Measurements from ENCODE around the gene KSR2.

Gene KSR2

GRCh38 chr12:118015944-118016343, 47.2 kb upstream of the KSR2 start:
- no peak overlapping the region for H3K23ac ChIP-seq (ENCODE audit: low read length in 2 of 2)
- no peak overlapping the region for H3K4ac ChIP-seq (ENCODE audit: low read depth in 1 of 2, low read length in 2 of 2)
- H4K8ac ChIP-seq (ENCODE audit: low read length): no peak overlapping the region
- H3K14ac ChIP-seq (ENCODE audit: low read length in 2 of 2): no peak overlapping the region
- no peak overlapping the region for H2BK12ac ChIP-seq (ENCODE audit: low read length in 2 of 2)
- H3K4me1 ChIP-seq (ENCODE audit: control insufficient read depth, insufficient read depth, low read depth, low read length): peaks cover 2% of the 10 kb centered on the region
- H4K91ac ChIP-seq (ENCODE audit: low read length): no peak overlapping the region
- DNase-seq: no peak
- 85% methylated on average over 5 of the region's 9 CpGs for WGBS
- no peak overlapping the region for H2AFZ ChIP-seq (ENCODE audit: low read depth, low read length)
- H3K4me3 ChIP-seq (ENCODE audit: insufficient read depth in 1 of 2, low read depth in 1 of 2, low read length in 2 of 2): peak overlapping the region in 1 of 2 experiments; percentile 92
- no peaks in the 10 kb centered on the region for H3K27me3 ChIP-seq (ENCODE audit: control insufficient read depth in 1 of 2, insufficient read depth in 1 of 2, low read length in 2 of 2)
- no peak overlapping the region for H2BK120ac ChIP-seq (ENCODE audit: low read depth, low read length)
- no peaks in the 10 kb centered on the region for H3K9me3 ChIP-seq (ENCODE audit: control insufficient read depth, low read length)
- H3K4me2 ChIP-seq (ENCODE audit: low read length, poor library complexity, severe bottlenecking): peak overlapping the region; percentile 67
- peaks cover 4 to 20% of the 10 kb centered on the region in 2 experiments for H3K36me3 ChIP-seq (ENCODE audit: control insufficient read depth in 1 of 2, insufficient read depth in 2 of 2, low read depth in 1 of 2, low read length in 2 of 2)
- H3K18ac ChIP-seq (ENCODE audit: low read depth in 1 of 2, low read length in 2 of 2): no peak overlapping the region
- H2BK5ac ChIP-seq (ENCODE audit: low read depth, low read length, poor library complexity, severe bottlenecking): no peak overlapping the region
- H3K79me1 ChIP-seq (replicated peaks; ENCODE audit: low read length, poor library complexity, severe bottlenecking): peaks cover 18% of the 10 kb centered on the region
- peak overlapping the region; percentile 93 for H3K9ac ChIP-seq (ENCODE audit: low read length)
- H3K27ac ChIP-seq (ENCODE audit: low read length, poor library complexity, severe bottlenecking): no peak overlapping the region
- no peak overlapping the region for H2AK5ac ChIP-seq (ENCODE audit: low read length, severe bottlenecking)
- no peak overlapping the region for H2BK15ac ChIP-seq (ENCODE audit: low read depth, poor library complexity, severe bottlenecking)

- Histone ChIP-seq H3K27ac (ENCODE audit: low read length, poor library complexity, severe bottlenecking) (no peak overlapping the region), H2AFZ (ENCODE audit: low read depth, low read length) (no peak overlapping the region), H4K8ac (ENCODE audit: low read length) (no peak overlapping the region), H3K9me3 (ENCODE audit: control insufficient read depth, low read length) (no peaks in the 10 kb centered on the region), H3K4ac (ENCODE audit: low read depth in 1 of 2, low read length in 2 of 2) (no peak overlapping the region), H3K23ac (ENCODE audit: low read length in 2 of 2) (no peak overlapping the region), H3K18ac (ENCODE audit: low read depth in 1 of 2, low read length in 2 of 2) (no peak overlapping the region), H3K36me3 (ENCODE audit: control insufficient read depth in 1 of 2, insufficient read depth in 2 of 2, low read depth in 1 of 2, low read length in 2 of 2) (peaks cover 4 to 14% of the 10 kb centered on the region in 2 experiments), H3K79me1 (replicated peaks; ENCODE audit: low read length, poor library complexity, severe bottlenecking) (peaks cover 18% of the 10 kb centered on the region), H3K4me2 (ENCODE audit: low read length, poor library complexity, severe bottlenecking) (no peak overlapping the region), H3K4me1 (ENCODE audit: control insufficient read depth, insufficient read depth, low read depth, low read length) (peaks cover 2% of the 10 kb centered on the region), H2BK5ac (ENCODE audit: low read depth, low read length, poor library complexity, severe bottlenecking) (no peak overlapping the region), H4K91ac (ENCODE audit: low read length) (no peak overlapping the region), H3K4me3 (ENCODE audit: insufficient read depth in 1 of 2, low read depth in 1 of 2, low read length in 2 of 2) (no peak overlapping the region), H3K14ac (ENCODE audit: low read length in 2 of 2) (no peak overlapping the region), H2BK120ac (ENCODE audit: low read depth, low read length) (no peak overlapping the region), H2BK12ac (ENCODE audit: low read length in 2 of 2) (no peak overlapping the region), H2AK5ac (ENCODE audit: low read length, severe bottlenecking) (no peak overlapping the region), H2BK15ac (ENCODE audit: low read depth, poor library complexity, severe bottlenecking) (no peak overlapping the region), H3K27me3 (ENCODE audit: control insufficient read depth in 1 of 2, insufficient read depth in 1 of 2, low read length in 2 of 2) (no peaks in the 10 kb centered on the region), H3K9ac (ENCODE audit: low read length) (no peak overlapping the region)
- 100% methylated on average over 2 of the region's 2 CpGs for whole genome bisulfite sequencing
- DNase-seq: no peak
Measured at GRCh38 chr12:118015306-118015705, 46.5 kb upstream of the KSR2 start.

GRCh38 chr12:118013283-118013682, 44.5 kb upstream of the KSR2 start:
- H2BK15ac ChIP-seq (ENCODE audit: low read depth, poor library complexity, severe bottlenecking): no peak overlapping the region
- H3K27ac ChIP-seq (ENCODE audit: low read length, poor library complexity, severe bottlenecking): no peak overlapping the region
- H3K27me3 ChIP-seq (ENCODE audit: control insufficient read depth in 1 of 2, insufficient read depth in 1 of 2, low read length in 2 of 2): no peaks in the 10 kb centered on the region
- H2AK5ac ChIP-seq (ENCODE audit: low read length, severe bottlenecking): no peak overlapping the region
- H2BK12ac ChIP-seq (ENCODE audit: low read length in 2 of 2): no peak overlapping the region
- H3K4me3 ChIP-seq (ENCODE audit: insufficient read depth in 1 of 2, low read depth in 1 of 2, low read length in 2 of 2): no peak overlapping the region
- peaks cover 2% of the 10 kb centered on the region for H3K4me1 ChIP-seq (ENCODE audit: control insufficient read depth, insufficient read depth, low read depth, low read length)
- peaks cover 11% of the 10 kb centered on the region for H3K79me1 ChIP-seq (replicated peaks; ENCODE audit: low read length, poor library complexity, severe bottlenecking)
- no peak overlapping the region for H3K4ac ChIP-seq (ENCODE audit: low read depth in 1 of 2, low read length in 2 of 2)
- H2BK120ac ChIP-seq (ENCODE audit: low read depth, low read length): no peak overlapping the region
- no peaks in the 10 kb centered on the region for H3K9me3 ChIP-seq (ENCODE audit: control insufficient read depth, low read length)
- H3K14ac ChIP-seq (ENCODE audit: low read length in 2 of 2): no peak overlapping the region
- 89% methylated on average over 3 of the region's 3 CpGs for WGBS
- no peak overlapping the region for H2AFZ ChIP-seq (ENCODE audit: low read depth, low read length)
- no peak overlapping the region for H3K4me2 ChIP-seq (ENCODE audit: low read length, poor library complexity, severe bottlenecking)
- no peak overlapping the region for H2BK5ac ChIP-seq (ENCODE audit: low read depth, low read length, poor library complexity, severe bottlenecking)
- no peak for DNase-seq
- no peaks in the 10 kb centered on the region for H3K36me3 ChIP-seq (ENCODE audit: control insufficient read depth in 1 of 2, insufficient read depth in 2 of 2, low read depth in 1 of 2, low read length in 2 of 2)
- no peak overlapping the region for H4K91ac ChIP-seq (ENCODE audit: low read length)
- no peak overlapping the region for H4K8ac ChIP-seq (ENCODE audit: low read length)
- no peak overlapping the region for H3K23ac ChIP-seq (ENCODE audit: low read length in 2 of 2)
- no peak overlapping the region for H3K18ac ChIP-seq (ENCODE audit: low read depth in 1 of 2, low read length in 2 of 2)
- H3K9ac ChIP-seq (ENCODE audit: low read length): no peak overlapping the region

GRCh38 chr12:118011961-118012360, 43.2 kb upstream of the KSR2 start:
- Histone ChIP-seq H3K9me3 (ENCODE audit: control insufficient read depth, low read length) (no peaks in the 10 kb centered on the region), H3K4me1 (ENCODE audit: control insufficient read depth, insufficient read depth, low read depth, low read length) (peaks cover under 1% of the 10 kb centered on the region), H3K23ac (ENCODE audit: low read length in 2 of 2) (no peak overlapping the region), H2AK5ac (ENCODE audit: low read length, severe bottlenecking) (no peak overlapping the region), H3K14ac (ENCODE audit: low read length in 2 of 2) (no peak overlapping the region), H4K8ac (ENCODE audit: low read length) (no peak overlapping the region), H3K4me2 (ENCODE audit: low read length, poor library complexity, severe bottlenecking) (no peak overlapping the region), H3K4ac (ENCODE audit: low read depth in 1 of 2, low read length in 2 of 2) (no peak overlapping the region), H3K79me1 (replicated peaks; ENCODE audit: low read length, poor library complexity, severe bottlenecking) (peaks cover 2% of the 10 kb centered on the region), H2BK120ac (ENCODE audit: low read depth, low read length) (no peak overlapping the region), H3K9ac (ENCODE audit: low read length) (no peak overlapping the region), H2BK12ac (ENCODE audit: low read length in 2 of 2) (no peak overlapping the region), H2BK5ac (ENCODE audit: low read depth, low read length, poor library complexity, severe bottlenecking) (no peak overlapping the region), H2AFZ (ENCODE audit: low read depth, low read length) (no peak overlapping the region), H3K27ac (ENCODE audit: low read length, poor library complexity, severe bottlenecking) (no peak overlapping the region), H3K27me3 (ENCODE audit: control insufficient read depth in 1 of 2, insufficient read depth in 1 of 2, low read length in 2 of 2) (no peaks in the 10 kb centered on the region), H3K36me3 (ENCODE audit: control insufficient read depth in 1 of 2, insufficient read depth in 2 of 2, low read depth in 1 of 2, low read length in 2 of 2) (no peaks in the 10 kb centered on the region), H3K18ac (ENCODE audit: low read depth in 1 of 2, low read length in 2 of 2) (no peak overlapping the region), H2BK15ac (ENCODE audit: low read depth, poor library complexity, severe bottlenecking) (no peak overlapping the region), H4K91ac (ENCODE audit: low read length) (no peak overlapping the region), H3K4me3 (ENCODE audit: insufficient read depth in 1 of 2, low read depth in 1 of 2, low read length in 2 of 2) (no peak overlapping the region)
- DNase-seq: no peak
- 78% methylated on average over 3 of the region's 3 CpGs for WGBS

All from mesenchymal stem cell (in vitro differentiated cells and primary cell).